K562 (cell line): Measurements from ENCODE around the gene CYP4B1. TPM values are rescaled to one million over a fixed set of nuclear protein-coding genes. Genes with fewer than 3 reads are reported as not detected.

Experiments used
- ATAC-seq: fragments of 200-7000 bp; cut with Tn5 transposase; 3 replicates; pipeline ENCODE4 v1.9.1; 2020; ENCODE audit warnings: moderate library complexity
- BruUV-seq: library from RNA; stranded (reverse); fragments of 400-500 nt; replicated peaks from 2 replicates; lab custom pipeline; 2021; lab: Mats Ljungman, UMichigan
- CTCF ChIA-PET: fragments of 300-600 bp; formaldehyde crosslinking; extraction: SDS; loops from one replicate; lab custom pipeline; 2021; ENCODE audit warnings: low intra/inter-chr PET ratio; lab: Yijun Ruan, JAX
- POLR2A ChIA-PET: fragments of 300-600, 350-650 bp; sonication (Branson Sonifier 250); formaldehyde crosslinking; extraction: SDS; loops from one replicate; lab custom pipeline; 2021; ENCODE audit warnings: antibody characterized with exemption, inconsistent platforms; lab: Yijun Ruan, JAX
- DNase-seq, 4 experiments: peaks; one replicate each; pipeline versions ENCODE4 v3.0.0 to v3.0.0-alpha.2; 2011 to 2018; ENCODE audit warnings: low spot score in 3 of 4, mixed read lengths in 3 of 4; ENCODE audit errors: extremely low read depth in 1 of 4
- FAIRE-seq: peaks from 2 replicates; lab custom pipeline; 2011; peaks lifted over from hg19 to GRCh38; lab: Jason Lieb, UNC
- H2AFZ ChIP-seq: 2 replicates; pipeline ENCODE4 v1.6.0; 2011; ENCODE audit warnings: low read depth, low read length, control low read depth, inconsistent platforms
- H3K27ac ChIP-seq: fragments of 200-600 bp; 3 replicates; pipeline ENCODE4 v1.8.0; 2011; ENCODE audit warnings: low read depth, mild to moderate bottlenecking, control low read depth, inconsistent platforms, low read length, moderate library complexity, mixed read lengths; ENCODE audit errors: extremely low read depth
- H3K27me3 ChIP-seq, 2 experiments: fragments of 300-600 bp in 1 of 2; 2 replicates in 1 of 2; 3 replicates in 1 of 2; pipeline versions ENCODE4 v1.6.0 to v1.8.0; 2011; ENCODE audit warnings: inconsistent platforms in 2 of 2, low read length in 2 of 2, mild to moderate bottlenecking in 1 of 2, mixed read lengths in 1 of 2, moderate library complexity in 1 of 2; ENCODE audit not compliant: control insufficient read depth in 2 of 2, insufficient read depth in 2 of 2
- H3K36me3 ChIP-seq: fragments of 300-600 bp; 3 replicates; pipeline ENCODE4 v1.8.0; 2011; ENCODE audit warnings: mild to moderate bottlenecking, low read length, inconsistent platforms; ENCODE audit not compliant: control insufficient read depth, insufficient read depth
- H3K4me1 ChIP-seq, 2 experiments: fragments of 200-600 bp in 1 of 2; replicated peaks in 1 of 2; 2 replicates in 1 of 2; 3 replicates in 1 of 2; pipeline versions ENCODE4 v1.5.1 to v1.8.0; 2011; ENCODE audit warnings: inconsistent platforms in 2 of 2, low read length in 2 of 2, mild to moderate bottlenecking in 1 of 2, mixed read lengths in 1 of 2, moderate library complexity in 1 of 2; ENCODE audit not compliant: control insufficient read depth in 2 of 2, insufficient read depth in 2 of 2
- H3K4me2 ChIP-seq: 2 replicates; pipeline ENCODE4 v1.6.1; 2011; ENCODE audit warnings: low read length, control low read depth, inconsistent platforms, mixed read lengths; ENCODE audit not compliant: insufficient read depth
- H3K4me3 ChIP-seq: fragments of 200-600 bp; sonication (generic), shearing (Covaris generic); 2 replicates; pipeline ENCODE4 v1.5.1; 2016; ENCODE audit warnings: control low read depth, inconsistent platforms
- H3K79me2 ChIP-seq: fragments of 200-600 bp; 3 replicates; pipeline ENCODE4 v1.8.0; 2011; ENCODE audit warnings: low read length, inconsistent platforms; ENCODE audit not compliant: control insufficient read depth, insufficient read depth
- H3K9ac ChIP-seq, 2 experiments: 2 replicates each; pipeline versions ENCODE4 v1.6.0 to v1.6.1; 2011; ENCODE audit warnings: low read depth in 2 of 2, low read length in 2 of 2, control low read depth in 1 of 2, inconsistent platforms in 1 of 2, mild to moderate bottlenecking in 1 of 2, mixed read lengths in 1 of 2; ENCODE audit not compliant: insufficient read depth in 1 of 2
- H3K9me1 ChIP-seq: one replicate; pipeline ENCODE4 v1.6.0; 2011; ENCODE audit warnings: inconsistent platforms, mild to moderate bottlenecking, low read length, moderate library complexity; ENCODE audit not compliant: control insufficient read depth, insufficient read depth
- H3K9me3 ChIP-seq: replicated peaks from 2 replicates; pipeline ENCODE4 v1.5.1; 2011; ENCODE audit warnings: low read depth, low read length, inconsistent platforms; ENCODE audit not compliant: control insufficient read depth, insufficient read depth
- H4K20me1 ChIP-seq: replicated peaks from 2 replicates; pipeline ENCODE4 v1.6.1; 2011; ENCODE audit warnings: low read length, inconsistent platforms, mixed read lengths; ENCODE audit not compliant: control insufficient read depth, insufficient read depth
- CBX1 ChIP-seq: sonication (generic); IDR thresholded peaks from 2 replicates; pipeline ENCODE4 v1.6.1; 2016; ENCODE audit warnings: antibody characterized with exemption, low read depth, mild to moderate bottlenecking
- MLLT1 ChIP-seq, 2 experiments: fragments of 450-650 bp; IDR thresholded peaks; 2 replicates each; pipeline ENCODE4 v1.6.1; 2016
- NFYB ChIP-seq: IDR thresholded peaks from 2 replicates; pipeline ENCODE4 v1.6.1; 2011; ENCODE audit warnings: mild to moderate bottlenecking, moderate library complexity; ENCODE audit not compliant: insufficient read length; ENCODE audit errors: extremely low read depth
- ZNF316 ChIP-seq: fragments of 450-650 bp; IDR thresholded peaks from 2 replicates; pipeline ENCODE4 v1.6.1; 2016
- WGBS: fragments of 100-300 bp; shearing (Covaris generic); methylation state at CpG from one replicate; pipeline ENCODE4 v1.1.6; 2016; ENCODE audit warnings: low coverage, mixed read lengths; ENCODE audit not compliant: insufficient coverage; ENCODE audit errors: missing lambda C conversion rate; 5-methylcytosine and 5-hydroxymethylcytosine counted together
- in situ Hi-C: fragments of 300-500 bp; cut with MboI; formaldehyde crosslinking; loops from 4 replicates; pipeline ENCODE4 v1.15.0; 2018; ENCODE audit warnings: inconsistent platforms, mixed read lengths
- intact Hi-C: fragments of 100-400 bp; cut with micrococcal nuclease; formaldehyde crosslinking; loops from 2 replicates; pipeline ENCODE4 v1.14.2; 2022
- polyA plus RNA-seq, 8 experiments: library from polyadenylated mRNA; depleted of rRNA in 4 of 8; stranded (reverse) in 5 of 8; unstranded in 3 of 8; fragments of >200 nt; fragmentation: Nextera tagmentation in 2 of 8; fragmentation: Illumina TruSeq in 1 of 8; extraction: Ambion mirVana in 2 of 8; extraction: Trizol in 1 of 8; gene quantifications; 2 replicates each; pipeline versions ENCODE4 v1.2.1 to v1.2.3, GENCODE V29; 2011 to 2014; ENCODE audit warnings: inconsistent platforms in 1 of 8, missing spikeins in 1 of 8
- total RNA-seq, 7 experiments: library from RNA; depleted of rRNA in 6 of 7; stranded (reverse); fragments of >200 nt in 6 of 7; fragmentation: Illumina TruSeq in 2 of 7; extraction: Trizol in 2 of 7; gene quantifications; 2 replicates each; pipeline versions ENCODE4 v1.2.1 to v1.2.3, GENCODE V29; 2011 to 2021; ENCODE audit warnings: low replicate concordance in 1 of 7

CYP4B1 gene
- total and polyA plus RNA-seq, 9 of the 15 experiments (the other 6 are each of a cell fraction or from before 2014, with no cell fraction given), result 0.69 TPM; not detected in 8

- Histone ChIP-seq H3K4me3 (no peak overlapping the region), H3K79me2 (no peaks in the 10 kb centered on the region), H3K9me3 (no peaks in the 10 kb centered on the region), H3K27me3 (no peaks in the 10 kb centered on the region), H3K4me1 (no peaks in the 10 kb centered on the region), H4K20me1 (no peaks in the 10 kb centered on the region)
- CTCF ChIA-PET, result no interaction called here
- WGBS, result 0% methylated on average over 13 of the region's 13 CpGs
- no peak for TF ChIP-seq ZNF316
- TF ChIP-seq NFYB, result no peak
- TF ChIP-seq CBX1, result no peak
- TF ChIP-seq MLLT1 (IDR thresholded peaks at IDR 0.05), result no peak
- TF ChIP-seq, all 486 proteins: peak for 0
- POLR2A ChIA-PET, result interaction anchor here (0.6 kb wide), 1 partner anchor 406 kb away, joined by 4 read pairs; no protein-coding TSS in a partner anchor
- H3K9ac ChIP-seq, result no peak overlapping the region
- H3K4me2 ChIP-seq, result no peak overlapping the region
- DNase-seq (no peak), FAIRE-seq (no peak), ATAC-seq (no peak)
- no peaks in the 10 kb centered on the region for H3K9me1 ChIP-seq
- in situ Hi-C loops, result no loop called here
- BruUV-seq, result no TSS peak
- H3K27ac ChIP-seq, result no peak overlapping the region
- no peaks in the 10 kb centered on the region for H3K36me3 ChIP-seq
- H2AFZ ChIP-seq, result no peak overlapping the region
- intact Hi-C loops, result no loop called here
These were observed 7.6 kb downstream of the CYP4B1 start for GRCh38 chr1:46806196-46807020.
